Astrocyte (in vitro differentiated cells and primary cell): ENCODE measurements around the gene C1orf50. TPM values are rescaled to one million over a fixed set of nuclear protein-coding genes. Genes with fewer than 3 reads are reported as not detected.

ENCODE experiments used
- DNase-seq: peaks from one replicate; pipeline ENCODE4 v3.0.0-alpha.2; 2010; ENCODE audit warnings: low read depth
- FAIRE-seq: peaks from 2 replicates; lab custom pipeline; 2011; peaks lifted over from hg19 to GRCh38; lab: Jason Lieb, UNC
- H2AFZ ChIP-seq: 2 replicates; pipeline ENCODE4 v1.6.0; 2012; ENCODE audit warnings: low read depth, low read length, inconsistent platforms
- H3K27ac ChIP-seq: 2 replicates; pipeline ENCODE4 v1.5.1; 2011; ENCODE audit warnings: low read depth, low read length, inconsistent platforms
- H3K27me3 ChIP-seq: 2 replicates; pipeline ENCODE4 v1.6.0; 2011; ENCODE audit warnings: low read length, inconsistent platforms; ENCODE audit not compliant: insufficient read depth
- H3K36me3 ChIP-seq: 2 replicates; pipeline ENCODE4 v1.5.1; 2011; ENCODE audit warnings: low read length, inconsistent platforms; ENCODE audit not compliant: insufficient read depth
- H3K4me1 ChIP-seq: 2 replicates; pipeline ENCODE4 v1.5.1; 2011; ENCODE audit warnings: low read length, inconsistent platforms; ENCODE audit not compliant: insufficient read depth
- H3K4me2 ChIP-seq: 2 replicates; pipeline ENCODE4 v1.6.0; 2012; ENCODE audit warnings: low read length, inconsistent platforms
- H3K4me3 ChIP-seq: 2 replicates; pipeline ENCODE4 v1.5.1; 2011; ENCODE audit warnings: low read depth, mild to moderate bottlenecking, low read length, inconsistent platforms; ENCODE audit not compliant: insufficient read depth
- H3K79me2 ChIP-seq: 2 replicates; pipeline ENCODE4 v1.6.0; 2012; ENCODE audit warnings: mild to moderate bottlenecking, low read length, inconsistent platforms; ENCODE audit not compliant: insufficient read depth
- H3K9ac ChIP-seq: 2 replicates; pipeline ENCODE4 v1.6.0; 2012; ENCODE audit warnings: mild to moderate bottlenecking, low read length, inconsistent platforms
- H3K9me3 ChIP-seq: 2 replicates; pipeline ENCODE4 v1.5.1; 2012; ENCODE audit warnings: low read depth, mild to moderate bottlenecking, low read length, inconsistent platforms; ENCODE audit not compliant: insufficient read depth
- H4K20me1 ChIP-seq: 2 replicates; pipeline ENCODE4 v1.6.0; 2012; ENCODE audit warnings: low read length, inconsistent platforms; ENCODE audit not compliant: insufficient read depth
- H3K27ac Mint-ChIP-seq: one replicate; pipeline ENCODE4 v1.8.0; 2021; ENCODE audit warnings: mild to moderate bottlenecking, mixed read lengths; ENCODE audit not compliant: unreplicated experiment
- H3K27me3 Mint-ChIP-seq: one replicate; pipeline ENCODE4 v1.8.0; 2021; ENCODE audit warnings: low read depth, mixed read lengths; ENCODE audit not compliant: unreplicated experiment
- H3K36me3 Mint-ChIP-seq: one replicate; pipeline ENCODE4 v1.8.0; 2021; ENCODE audit warnings: low read depth, mixed read lengths; ENCODE audit not compliant: unreplicated experiment
- H3K4me1 Mint-ChIP-seq: one replicate; pipeline ENCODE4 v1.8.0; 2021; ENCODE audit warnings: low read depth, mixed read lengths; ENCODE audit not compliant: unreplicated experiment
- H3K4me3 Mint-ChIP-seq: one replicate; pipeline ENCODE4 v1.8.0; 2021; ENCODE audit warnings: mild to moderate bottlenecking, moderate library complexity, mixed read lengths; ENCODE audit not compliant: unreplicated experiment
- H3K9me3 Mint-ChIP-seq: one replicate; pipeline ENCODE4 v1.8.0; 2021; ENCODE audit warnings: mild to moderate bottlenecking, mixed read lengths; ENCODE audit not compliant: unreplicated experiment
- CTCF ChIP-seq: IDR thresholded peaks from 2 replicates; pipeline ENCODE4 v1.5.1; 2011; ENCODE audit warnings: low read depth, mild to moderate bottlenecking, inconsistent platforms, low read length, moderate library complexity; ENCODE audit not compliant: insufficient read depth
- EZH2 ChIP-seq: IDR thresholded peaks from 2 replicates; pipeline ENCODE4 v1.6.1; 2012; ENCODE audit warnings: mild to moderate bottlenecking, low read length, inconsistent platforms; ENCODE audit not compliant: insufficient read depth
- total RNA-seq: library from RNA; stranded (reverse); gene quantifications from 2 replicates; pipeline ENCODE4 v1.2.1, GENCODE V29; 2021

Gene C1orf50
- total RNA-seq, 1 donor from 2014 or later = 9.5 TPM

GRCh38 chr1:42779725-42780124, 12.7 kb downstream of the C1orf50 start:
- Histone ChIP-seq H3K27me3 (no peaks in the 10 kb centered on the region), H3K4me1 (no peaks in the 10 kb centered on the region), H3K27ac (no peak overlapping the region), H4K20me1 (peaks cover 28% of the 10 kb centered on the region), H3K79me2 (no peaks in the 10 kb centered on the region), H2AFZ (no peak overlapping the region), H3K9ac (no peak overlapping the region), H3K4me2 (no peak overlapping the region), H3K36me3 (peaks cover 14% of the 10 kb centered on the region), H3K4me3 (no peak overlapping the region), H3K9me3 (no peaks in the 10 kb centered on the region)
- DNase-seq (no peak), FAIRE-seq (no peak)
- peaks cover 47% of the 10 kb centered on the region for H3K36me3 Mint-ChIP-seq
- H3K27me3 Mint-ChIP-seq = no peaks in the 10 kb centered on the region
- H3K4me1 Mint-ChIP-seq = no peaks in the 10 kb centered on the region
- H3K27ac Mint-ChIP-seq = no peak overlapping the region
- no peak for TF ChIP-seq EZH2
- TF ChIP-seq CTCF = no peak
- H3K4me3 Mint-ChIP-seq = no peak overlapping the region
- H3K9me3 Mint-ChIP-seq = no peaks in the 10 kb centered on the region

GRCh38 chr1:42780176-42780575, 13.1 kb downstream of the C1orf50 start:
- peaks cover 4% of the 10 kb centered on the region for H3K4me1 ChIP-seq
- no peak for TF ChIP-seq CTCF
- no peak for TF ChIP-seq EZH2
- H3K4me2 ChIP-seq = no peak overlapping the region
- no peak overlapping the region for H3K27ac Mint-ChIP-seq
- H3K9me3 Mint-ChIP-seq = no peaks in the 10 kb centered on the region
- H3K36me3 ChIP-seq = peaks cover 10% of the 10 kb centered on the region
- no peak overlapping the region for H3K9ac ChIP-seq
- no peak for FAIRE-seq
- H3K9me3 ChIP-seq = no peaks in the 10 kb centered on the region
- no peak overlapping the region for H3K4me3 ChIP-seq
- no peak overlapping the region for H3K27ac ChIP-seq
- H2AFZ ChIP-seq = no peak overlapping the region
- no peaks in the 10 kb centered on the region for H3K27me3 ChIP-seq
- DNase-seq = no peak
- peaks cover 43% of the 10 kb centered on the region for H3K36me3 Mint-ChIP-seq
- peaks cover 23% of the 10 kb centered on the region for H4K20me1 ChIP-seq
- H3K79me2 ChIP-seq = no peaks in the 10 kb centered on the region
- H3K27me3 Mint-ChIP-seq = no peaks in the 10 kb centered on the region
- no peak overlapping the region for H3K4me3 Mint-ChIP-seq
- no peaks in the 10 kb centered on the region for H3K4me1 Mint-ChIP-seq

- Mint-ChIP-seq H3K9me3 (peaks cover 4% of the 10 kb centered on the region), H3K4me3 (no peak overlapping the region), H3K27ac (no peak overlapping the region), H3K4me1 (no peaks in the 10 kb centered on the region), H3K27me3 (peaks cover 3% of the 10 kb centered on the region), H3K36me3 (peaks cover 32% of the 10 kb centered on the region)
- Histone ChIP-seq H3K27me3 (no peaks in the 10 kb centered on the region), H3K4me3 (no peak overlapping the region), H3K36me3 (peaks cover 3% of the 10 kb centered on the region), H3K27ac (no peak overlapping the region), H3K4me1 (peaks cover 9% of the 10 kb centered on the region), H4K20me1 (peaks cover 10% of the 10 kb centered on the region), H3K4me2 (no peak overlapping the region), H3K9ac (no peak overlapping the region), H3K79me2 (no peaks in the 10 kb centered on the region), H2AFZ (no peak overlapping the region), H3K9me3 (no peaks in the 10 kb centered on the region)
- no peak for TF ChIP-seq EZH2
- FAIRE-seq (no peak), DNase-seq (no peak)
Observed at GRCh38 chr1:42783092-42783491, 16.0 kb downstream of the C1orf50 start.
